ENCODE measurements around the gene RPS6KA1. TPM values are rescaled to one million over a fixed set of nuclear protein-coding genes. Genes with fewer than 3 reads are reported as not detected.

Gene RPS6KA1
- total and polyA plus RNA-seq, 2 of the 13 experiments (the other 11 are each of a cell fraction or from before 2014, with no cell fraction given): 19.6 to 24.2 TPM

- TF ChIP-seq TERF1 (CRISPR knock-in tag; IDR thresholded peaks at IDR 0.05): no peak
- peak; percentile 92; the same call in 1 of the 2 replicates for TF ChIP-seq CHD4 (IDR thresholded peaks at IDR 0.05; ENCODE audit: borderline replicate concordance, low read length)
- no peak for TF ChIP-seq ZC3H4 (CRISPR knock-in tag; IDR thresholded peaks at IDR 0.05; ENCODE audit: borderline replicate concordance)
- no peak for TF ChIP-seq PITX1 (CRISPR knock-in tag; IDR thresholded peaks at IDR 0.05)
- TF ChIP-seq RXRB (CRISPR knock-in tag; IDR thresholded peaks at IDR 0.05; ENCODE audit: borderline replicate concordance): no peak
Observed at GRCh38 chr1:26538480-26539412, 9.2 kb downstream of the RPS6KA1 start (continued).

- in situ Hi-C loops (cut with HindIII; ENCODE audit: extremely low pct_ligation_motif_present, low pct_unique_long_range_greater_than_20kb): no loop called here
- CTCF ChIA-PET (ENCODE audit: low intra/inter-chr PET ratio, low total read pairs): no interaction called here
- Histone ChIP-seq H3K4me1 (ENCODE audit: insufficient read depth, low read length) (peaks cover 34% of the 10 kb centered on the region), H3K9me3 (ENCODE audit: low read length) (no peaks in the 10 kb centered on the region), H3K27me3 (ENCODE audit: control insufficient read depth in 1 of 2, insufficient read depth in 2 of 2, low read length in 2 of 2) (no peaks in the 10 kb centered on the region), H3K79me2 (ENCODE audit: insufficient read depth, low read length) (peaks cover 7% of the 10 kb centered on the region), H3K4me2 (ENCODE audit: low read depth, low read length) (no peak overlapping the region), H3K36me3 (replicated peaks in 1 of 2; ENCODE audit: control insufficient read depth in 1 of 2, insufficient read depth in 2 of 2, low read length in 2 of 2) (peaks cover 2 to 11% of the 10 kb centered on the region in 2 experiments; a peak in 4 of 5 replicates), H3K9ac (ENCODE audit: insufficient read depth, low read depth, low read length) (no peak overlapping the region), H3K4me3 (replicated peaks in 1 of 3; ENCODE audit: insufficient read depth in 1 of 3, low read depth in 2 of 3, low read length in 3 of 3) (no peak overlapping the region), H2AFZ (ENCODE audit: low read length) (no peak overlapping the region), H3K27ac (ENCODE audit: extremely low read length, insufficient read depth, low read length) (no peak overlapping the region), H4K20me1 (ENCODE audit: insufficient read depth, low read length) (peaks cover 9% of the 10 kb centered on the region)
- DNase-seq (ENCODE audit: low spot score): no peak
- 79% methylated on average over 6 of the region's 6 CpGs for WGBS (ENCODE audit: low lambda C conversion rate)
- ATAC-seq: no peak
- FAIRE-seq: no peak
- intact Hi-C loops (cut with micrococcal nuclease; ENCODE audit: unreplicated experiment): no loop called here
- BruUV-seq (replicated peaks): no TSS peak
- POLR2A ChIA-PET: no interaction called here
- no peak for TF ChIP-seq SNAPC5 (CRISPR knock-in tag; IDR thresholded peaks at IDR 0.05; ENCODE audit: borderline replicate concordance)
- TF ChIP-seq ZNF619 (CRISPR knock-in tag; IDR thresholded peaks at IDR 0.05): no peak
- TF ChIP-seq SP2 (CRISPR knock-in tag; IDR thresholded peaks at IDR 0.05): no peak
- no peak for TF ChIP-seq ZSCAN31 (CRISPR knock-in tag; IDR thresholded peaks at IDR 0.05; ENCODE audit: low read depth)
- no peak for TF ChIP-seq KDM4B (CRISPR knock-in tag; IDR thresholded peaks at IDR 0.05)
- TF ChIP-seq NPAS2 (CRISPR knock-in tag; IDR thresholded peaks at IDR 0.05; ENCODE audit: borderline replicate concordance): no peak
- no peak for TF ChIP-seq SKIL (CRISPR knock-in tag; IDR thresholded peaks at IDR 0.05; ENCODE audit: borderline replicate concordance)
- TF ChIP-seq GATAD1 (CRISPR knock-in tag; IDR thresholded peaks at IDR 0.05): no peak
- no peak for TF ChIP-seq JUN (CRISPR knock-in tag; IDR thresholded peaks at IDR 0.05)
- TF ChIP-seq ZNF879 (CRISPR knock-in tag; IDR thresholded peaks at IDR 0.05): no peak
- no peak for TF ChIP-seq CAMTA2 (CRISPR knock-in tag; IDR thresholded peaks at IDR 0.05; ENCODE audit: borderline replicate concordance)
Observed at GRCh38 chr1:26539722-26540121, 10.2 kb downstream of the RPS6KA1 start.
